ENCODE data around the gene TIMM50.
"Not testable (repeated sequence)": the region's sequence is repeated elsewhere in the genome, so short reads cannot be mapped to it uniquely, and the experiment has no call there.

TIMM50 gene

DNA sequence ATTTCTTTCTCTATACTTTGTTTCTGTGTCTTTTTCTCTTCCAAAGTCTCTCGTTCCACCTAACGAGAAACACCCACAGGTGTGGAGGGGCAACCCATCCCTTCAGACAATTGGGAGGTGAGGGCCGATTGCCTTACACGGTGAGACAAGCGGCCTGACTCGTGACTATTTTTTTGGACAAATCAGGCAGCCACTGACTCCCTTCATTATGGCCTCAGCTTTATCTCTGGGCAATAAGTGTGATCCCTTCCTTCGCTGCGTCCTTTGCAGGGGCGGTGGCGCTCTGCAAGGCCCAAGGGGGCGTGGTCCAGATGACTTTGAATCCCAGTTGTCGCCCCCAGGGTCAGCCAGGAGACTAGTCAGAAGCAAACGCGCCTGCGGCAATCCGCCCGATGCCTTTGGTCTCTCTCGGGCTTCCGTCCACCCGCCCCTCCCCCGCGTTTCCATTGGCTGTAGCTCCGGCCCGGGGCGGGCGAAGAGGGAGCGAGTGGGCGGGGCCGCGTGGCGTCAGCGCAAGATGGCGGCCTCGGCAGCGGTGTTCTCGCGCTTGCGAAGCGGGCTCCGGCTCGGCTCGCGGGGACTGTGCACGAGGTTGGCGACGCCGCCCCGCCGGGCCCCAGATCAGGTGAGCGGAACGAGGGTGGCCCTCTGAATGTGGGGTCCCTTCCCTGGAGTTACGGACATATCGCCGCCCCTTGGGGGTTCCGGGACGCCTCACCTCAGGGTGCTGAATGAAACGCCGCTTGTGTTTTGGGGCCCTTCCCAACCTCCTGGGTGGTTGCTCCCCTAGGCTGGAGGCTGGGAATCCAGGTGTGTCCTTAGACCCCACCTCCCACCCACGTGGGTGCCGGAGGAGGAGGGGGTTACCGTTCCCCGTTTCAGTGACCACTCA lies at the start of gene TIMM50:
Gene TIMM50, plus strand, starts transcription at position 502 of the 892 bp plus-strand sequence. Its CDS starts 16 bp downstream, at position 518.
- peak; percentile 68 for DNase-seq

DNA sequence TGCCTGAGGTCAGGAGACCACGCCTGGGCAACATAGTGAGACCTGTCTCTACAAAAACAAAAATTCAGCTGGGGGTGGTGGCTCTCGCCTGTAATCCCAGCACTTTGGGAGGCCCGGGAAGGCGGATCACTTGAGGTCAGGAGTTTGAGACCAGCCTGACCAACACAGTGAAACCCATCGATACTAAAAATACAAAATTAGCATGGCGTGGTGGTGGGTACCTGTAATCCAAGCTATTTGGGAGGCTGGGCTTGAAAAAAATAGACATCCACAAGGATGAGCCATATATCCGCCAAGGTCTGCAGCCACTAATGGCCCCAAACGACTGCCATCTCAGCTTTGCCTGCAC lies 48.0 kb upstream of the TIMM50 start:
- DNase-seq, result no peak

DNA sequence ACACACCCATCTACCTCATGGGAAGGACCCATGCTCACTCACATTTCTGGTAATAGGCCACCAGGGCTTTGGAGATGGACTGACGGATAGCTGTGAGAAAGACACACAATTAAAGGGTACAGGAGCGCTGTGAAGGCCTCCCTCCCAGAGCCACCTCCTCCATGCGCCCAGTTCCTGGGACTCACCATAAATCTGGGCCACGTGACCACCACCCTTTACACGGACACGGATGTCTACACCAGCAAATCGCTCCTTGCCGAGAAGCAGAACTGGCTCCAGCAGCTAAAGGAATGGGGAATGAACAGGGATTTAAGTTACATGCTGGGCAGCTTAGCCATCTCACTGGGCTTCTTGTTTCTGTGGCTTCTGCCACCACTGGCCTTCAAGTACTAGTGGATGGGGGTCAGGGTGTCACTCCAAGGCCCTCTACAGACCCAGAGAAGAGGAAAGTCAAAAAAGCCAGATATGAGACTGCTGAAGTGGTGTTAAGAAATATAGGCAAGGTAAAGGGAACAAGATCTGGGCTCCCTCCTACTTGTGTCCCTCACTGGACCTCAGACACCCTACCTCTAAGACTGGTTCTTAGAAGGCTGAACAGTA lies 47.1 kb upstream of the TIMM50 start:
- no peak for DNase-seq

DNA sequence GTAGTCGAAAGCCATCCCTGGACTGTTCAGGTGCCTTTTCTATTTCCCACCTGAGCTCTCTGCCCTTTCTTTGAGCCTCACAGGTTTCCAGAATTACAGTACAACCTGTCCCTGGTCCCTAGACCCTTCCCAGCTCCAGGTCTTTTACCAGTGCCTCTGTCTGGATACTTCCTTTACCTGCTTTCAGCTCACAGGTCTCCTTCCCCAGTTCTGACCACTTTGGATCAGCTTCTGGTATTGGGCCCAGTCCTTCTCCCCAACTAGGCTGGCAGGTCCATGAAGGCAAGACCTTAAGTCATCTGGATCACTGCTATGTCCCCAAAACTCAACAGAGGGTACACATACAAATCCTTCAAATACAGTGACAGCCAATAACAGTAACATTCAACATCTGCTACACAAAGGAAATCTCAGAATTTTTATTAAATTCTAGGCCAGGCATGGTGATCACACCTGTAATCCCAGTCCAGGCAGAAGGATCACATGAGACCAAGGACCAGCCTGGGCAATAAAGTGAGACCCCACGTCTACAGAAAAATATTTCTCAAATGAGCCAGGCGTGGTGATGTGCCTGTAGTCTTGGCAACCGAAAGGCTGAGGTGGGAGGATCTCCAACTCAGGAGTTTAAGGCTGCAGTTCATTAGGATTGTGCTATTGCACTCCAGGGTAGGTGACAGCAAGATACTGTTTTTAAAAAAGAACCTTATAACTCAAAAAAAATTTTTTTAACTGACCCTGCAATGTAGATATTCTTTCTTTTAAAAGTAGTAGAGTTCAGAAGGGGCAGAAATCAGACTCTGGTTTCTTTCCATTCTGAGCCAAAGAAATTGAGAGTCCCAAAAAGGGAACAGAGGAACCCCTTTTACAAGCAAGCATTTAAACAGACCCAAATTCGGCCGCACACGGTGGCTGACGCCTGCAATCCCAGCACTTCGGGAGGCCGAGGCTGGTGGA lies 46.2 kb upstream of the TIMM50 start:
- no peak for DNase-seq

DNA sequence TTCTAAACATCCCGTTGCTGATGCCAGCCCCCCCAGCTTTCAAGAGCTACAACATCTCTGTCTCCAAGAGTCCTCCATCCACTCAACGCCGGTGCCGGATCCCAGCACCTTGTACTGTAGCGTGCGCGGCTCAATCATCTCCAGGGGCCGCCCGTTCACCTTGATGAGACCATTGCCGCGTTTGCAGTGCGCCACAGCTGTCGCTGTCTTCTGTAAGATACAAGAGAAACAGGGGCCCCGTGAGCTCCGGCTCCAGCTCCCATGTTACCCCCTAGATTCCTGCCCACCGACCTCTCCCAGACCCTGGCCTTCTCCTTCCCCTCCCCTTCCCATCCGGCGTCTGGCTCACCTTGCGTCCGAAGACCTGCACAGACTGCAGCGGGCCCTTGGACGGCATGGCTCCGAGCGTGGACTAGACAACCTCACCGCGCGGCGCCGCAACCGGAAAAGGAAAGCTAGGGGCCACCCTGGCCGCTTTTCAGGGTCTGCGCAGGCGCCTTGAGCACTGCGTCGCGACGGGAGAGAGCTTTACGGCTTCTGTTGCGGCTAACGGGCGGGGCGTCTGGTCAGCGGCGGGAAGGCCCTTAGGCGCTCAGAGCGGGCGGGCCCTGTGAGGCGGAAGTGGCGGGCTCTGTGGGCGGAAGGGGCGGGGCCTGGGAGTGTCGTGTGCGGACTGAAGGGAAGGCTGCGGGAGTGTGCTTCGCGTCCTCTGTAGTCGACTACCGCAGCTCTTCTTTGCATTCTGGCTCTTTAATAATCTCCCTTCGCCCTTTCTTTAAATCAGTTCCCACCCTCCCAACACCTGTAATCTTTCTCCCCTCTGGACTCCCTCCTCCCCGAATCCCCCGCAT lies 44.9 kb upstream of the TIMM50 start, which contains the start of gene RPS16:
Gene RPS16, minus strand, starts transcription at position 451 of the 851 bp plus-strand sequence. Its CDS starts 54 bp downstream, at position 397.
- DNase-seq, result peak; percentile 82

DNA sequence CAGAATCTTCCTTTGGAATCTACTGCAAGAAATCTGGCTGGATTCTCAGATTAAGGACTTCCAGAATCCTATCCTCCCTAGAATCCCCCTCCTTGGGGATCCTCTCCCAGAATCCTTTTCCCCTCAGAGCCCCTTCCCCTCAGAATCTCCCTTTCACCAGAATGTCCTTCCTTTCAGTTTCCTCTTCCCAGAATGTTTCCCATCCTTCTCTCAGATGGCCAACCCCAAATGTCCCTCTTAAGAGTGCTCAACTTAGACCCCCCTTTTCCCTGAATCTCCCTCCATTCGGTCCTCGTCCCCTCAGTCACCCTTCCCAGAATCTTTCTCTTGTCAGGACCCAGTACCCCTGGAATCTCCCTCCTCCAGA lies 44.3 kb upstream of the TIMM50 start:
- no peak for DNase-seq

DNA sequence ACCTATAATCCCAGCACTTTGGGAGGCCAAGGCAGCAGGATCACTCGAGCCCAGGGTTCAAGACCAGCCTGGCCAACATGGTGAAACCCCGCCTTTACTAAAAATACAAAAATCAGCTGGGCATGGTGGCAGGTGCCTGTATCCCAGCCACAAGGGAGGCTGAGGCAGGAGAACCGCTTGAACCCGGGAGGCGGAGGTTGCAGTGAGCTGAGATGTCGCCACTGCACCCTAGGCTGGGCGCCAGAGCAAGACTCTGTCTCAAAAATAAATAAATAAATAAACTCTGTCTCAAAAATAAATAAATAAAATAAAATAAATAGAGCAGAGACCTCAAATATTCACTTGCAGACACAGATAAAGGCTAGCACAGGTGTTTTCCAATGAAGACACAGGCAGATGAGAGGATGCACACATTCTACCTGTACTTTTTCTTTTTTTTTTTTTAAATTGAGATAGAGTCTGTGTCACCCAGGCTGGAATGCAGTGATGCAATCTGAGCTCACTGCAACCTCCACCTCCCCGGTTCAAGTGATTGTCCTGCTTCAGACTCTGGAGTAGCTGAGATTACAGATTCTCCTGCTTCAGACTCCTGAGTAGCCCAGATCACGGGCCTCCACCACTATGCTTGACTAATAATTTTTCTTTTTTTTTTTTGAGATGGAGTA lies 42.2 kb upstream of the TIMM50 start:
- no peak for DNase-seq

DNA sequence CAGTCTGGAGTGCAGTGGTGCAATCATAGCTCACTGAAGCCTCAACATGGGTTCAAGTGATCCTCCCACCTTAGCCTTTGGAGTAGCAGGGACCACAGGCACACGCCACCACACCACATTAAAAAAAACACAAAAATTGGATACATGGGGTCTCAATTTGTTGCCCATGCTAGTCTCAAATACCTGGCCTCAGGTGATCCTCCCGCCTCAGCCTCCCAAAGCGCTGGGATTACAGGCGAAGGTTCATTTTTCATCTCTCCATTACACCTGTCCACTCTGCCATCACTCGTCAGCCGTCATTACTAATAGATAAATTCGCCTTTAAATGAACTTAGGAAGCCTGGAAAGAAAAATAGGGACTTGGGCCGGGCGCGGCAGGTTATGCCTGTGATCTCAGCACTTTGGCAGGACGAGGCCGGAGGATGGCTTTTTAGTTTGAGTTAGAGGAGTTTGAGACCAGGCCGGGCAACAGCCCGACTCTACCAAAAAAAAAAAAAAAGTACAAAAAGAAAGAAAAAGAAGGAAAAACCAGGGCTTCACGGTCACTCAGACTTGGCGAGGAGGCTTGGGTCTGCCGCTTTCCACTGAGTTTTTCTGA lies 35.9 kb upstream of the TIMM50 start:
- DNase-seq, result no peak

DNA sequence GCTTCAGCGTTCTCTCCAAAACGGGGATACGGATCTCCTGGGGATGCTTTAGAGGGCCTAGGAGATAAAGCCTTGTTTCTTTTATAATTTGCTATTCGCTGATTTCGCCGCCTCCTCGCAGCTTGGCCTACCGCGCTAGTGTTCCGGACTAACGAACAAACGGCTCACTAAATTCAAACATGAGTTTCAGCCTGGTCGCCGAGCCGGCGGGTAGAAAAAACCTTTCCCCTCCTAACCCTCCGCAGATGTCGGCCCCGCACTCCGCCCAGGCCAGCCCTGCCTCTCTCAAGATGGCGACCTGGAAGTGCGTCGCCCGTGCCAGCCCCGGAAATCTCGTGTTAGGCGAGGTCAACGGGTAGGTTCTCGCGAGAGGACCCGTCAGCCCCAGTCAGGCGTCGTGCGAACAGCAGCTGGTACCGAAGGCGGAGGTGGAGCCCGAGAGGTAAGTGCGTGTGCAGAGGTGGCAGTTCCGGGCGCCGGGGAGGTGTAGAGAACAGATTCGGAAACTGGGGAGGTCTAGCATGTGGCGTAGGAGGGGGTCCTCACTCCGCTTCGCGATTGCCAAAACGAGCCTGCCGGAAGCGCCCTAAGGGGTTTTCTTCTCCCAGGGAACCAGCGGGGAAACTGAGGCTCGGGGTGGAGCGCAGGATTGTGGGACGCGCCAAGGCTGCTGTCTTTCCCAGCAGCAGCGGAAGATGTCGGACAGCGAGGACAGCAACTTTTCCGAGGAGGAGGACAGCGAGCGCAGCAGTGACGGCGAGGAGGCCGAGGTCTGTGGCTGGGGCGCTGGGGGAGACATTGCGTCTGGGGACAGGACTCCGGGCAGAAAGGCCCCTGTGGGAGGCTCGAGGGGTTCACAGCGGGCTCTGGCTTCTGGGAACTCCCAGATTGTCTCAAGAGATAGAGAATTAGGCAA lies 35.2 kb upstream of the TIMM50 start, which contains the start of gene SUPT5H:
Gene SUPT5H, plus strand, starts transcription at position 387 of the 916 bp plus-strand sequence. Its CDS starts 309 bp downstream, at position 696.
- peak; percentile 57 for DNase-seq

DNA sequence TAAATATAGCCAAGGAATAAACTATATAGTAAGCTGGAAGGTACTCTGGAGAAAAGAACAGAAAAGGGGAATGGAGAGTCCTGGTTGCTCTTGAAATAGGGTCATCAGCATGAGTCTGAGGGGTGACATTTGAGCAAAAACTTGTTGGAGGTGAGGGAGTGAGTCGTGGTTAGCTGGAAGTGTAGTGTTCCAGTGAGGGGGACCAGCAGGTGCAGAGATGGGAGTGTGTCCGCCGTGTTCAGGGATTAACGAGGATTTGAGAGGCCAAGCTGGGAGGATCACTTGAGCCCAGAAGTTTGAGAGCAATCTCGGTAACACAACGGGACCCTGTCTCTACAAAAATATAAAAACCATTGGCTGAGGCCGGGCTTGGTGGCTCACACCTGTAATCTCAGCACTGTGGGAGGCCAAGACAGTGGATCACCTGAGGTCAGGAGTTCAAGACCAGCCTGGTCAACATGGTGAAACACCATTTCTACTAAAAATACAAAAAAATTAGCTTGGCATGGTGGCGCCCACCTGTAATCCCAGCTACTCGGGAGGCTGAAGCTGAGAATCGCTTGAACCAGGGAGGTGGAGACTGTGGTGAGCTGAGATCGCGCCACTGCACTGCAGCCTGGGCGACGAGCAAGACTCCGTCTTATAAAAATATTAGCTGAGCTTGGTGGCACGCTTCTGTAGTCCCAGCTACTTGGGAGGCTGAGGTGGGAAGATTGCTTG lies 34.1 kb upstream of the TIMM50 start:
- DNase-seq, result no peak

DNA sequence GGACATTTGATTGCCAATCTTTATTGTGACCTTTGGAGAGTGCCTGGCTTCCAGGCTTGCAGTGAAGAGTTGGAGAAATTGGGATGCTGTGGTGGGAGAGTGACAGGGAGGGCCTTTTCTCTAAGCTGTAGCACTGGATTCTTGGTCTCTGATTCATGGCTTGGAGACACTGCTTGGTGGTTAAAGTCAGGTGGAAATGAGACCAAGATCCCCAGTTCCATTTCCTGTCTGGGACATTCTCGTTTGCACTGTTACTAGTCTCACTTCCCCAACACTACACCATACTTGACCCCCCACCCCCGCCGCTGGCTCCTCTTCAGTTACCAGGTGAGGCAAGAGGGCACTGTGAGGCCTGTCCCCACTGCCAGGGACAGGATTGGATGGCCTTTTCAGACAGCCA lies 32.4 kb upstream of the TIMM50 start:
- DNase-seq, result no peak

DNA sequence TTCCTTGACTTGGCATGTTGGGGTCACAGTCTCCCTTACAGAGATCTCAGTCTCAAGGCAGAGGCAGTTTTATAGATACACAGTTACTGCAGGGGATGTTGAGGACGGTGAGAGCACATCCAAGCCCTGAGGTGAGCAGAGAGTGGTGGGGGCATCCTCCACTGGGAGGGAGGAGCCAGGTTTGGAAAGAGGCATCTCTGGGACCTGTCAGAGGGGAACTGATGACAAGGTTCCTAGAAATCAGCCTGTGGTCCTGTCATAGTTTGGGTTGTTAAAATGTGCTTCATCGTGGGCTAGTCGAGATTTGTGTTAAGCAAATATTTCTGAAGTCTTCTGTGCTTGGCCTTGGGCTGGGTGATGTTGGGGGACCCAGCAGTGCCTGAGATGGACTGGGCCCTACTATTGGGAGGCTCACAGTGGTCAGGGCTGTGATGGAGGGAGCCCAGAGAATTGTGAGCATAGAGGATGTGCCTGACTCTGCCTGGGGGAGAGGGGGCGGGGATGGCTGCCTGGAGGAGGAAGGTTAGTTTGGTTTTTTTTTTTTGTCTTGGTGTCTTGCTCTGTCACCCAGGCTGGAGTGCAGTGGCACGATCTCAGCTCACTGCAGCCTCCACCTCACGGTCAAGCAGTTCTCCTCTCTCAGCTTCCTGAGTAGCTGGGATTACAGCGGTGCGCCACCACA lies 31.4 kb upstream of the TIMM50 start:
- no peak for DNase-seq

DNA sequence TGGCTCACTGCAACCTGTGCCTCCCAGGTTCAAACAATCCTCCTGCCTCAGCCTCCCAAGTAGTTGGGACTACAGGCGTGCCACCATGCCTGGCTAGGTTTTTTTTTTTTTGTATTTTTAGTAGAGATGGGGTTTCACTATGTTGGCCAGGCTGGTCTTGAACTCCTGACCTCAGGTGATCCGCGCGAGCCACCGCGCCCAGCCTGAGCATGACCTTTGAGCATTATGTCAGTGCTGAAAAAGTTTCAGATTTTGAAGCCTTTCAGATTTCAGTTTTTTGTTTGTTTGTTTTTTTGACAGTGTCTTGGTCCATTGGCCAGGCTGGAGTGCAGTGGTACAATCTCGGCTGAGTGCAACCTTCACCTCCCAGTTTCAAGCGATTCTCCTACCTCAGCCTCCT lies 29.4 kb upstream of the TIMM50 start:
- DNase-seq, result not testable (repeated sequence)

DNA sequence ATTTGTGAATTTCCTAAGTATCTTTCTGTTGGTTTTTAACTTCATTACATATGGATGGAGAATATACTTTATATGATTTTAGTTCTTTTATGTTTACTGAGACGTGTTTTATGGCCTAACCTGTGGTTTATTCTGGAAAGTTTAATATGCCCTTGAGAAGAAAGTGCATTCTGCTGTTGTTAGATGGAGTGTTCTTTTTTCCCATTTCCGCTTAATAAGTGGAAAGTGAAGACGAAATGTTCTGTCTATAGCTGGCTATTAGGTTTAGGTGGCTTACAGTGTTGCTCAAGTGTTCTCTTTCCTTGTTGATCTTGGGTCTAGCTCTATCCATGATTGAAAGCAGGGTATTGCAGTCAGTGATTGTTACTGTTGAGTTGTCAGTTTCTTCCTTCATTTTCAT lies 17.2 kb upstream of the TIMM50 start:
- DNase-seq, result no peak

DNA sequence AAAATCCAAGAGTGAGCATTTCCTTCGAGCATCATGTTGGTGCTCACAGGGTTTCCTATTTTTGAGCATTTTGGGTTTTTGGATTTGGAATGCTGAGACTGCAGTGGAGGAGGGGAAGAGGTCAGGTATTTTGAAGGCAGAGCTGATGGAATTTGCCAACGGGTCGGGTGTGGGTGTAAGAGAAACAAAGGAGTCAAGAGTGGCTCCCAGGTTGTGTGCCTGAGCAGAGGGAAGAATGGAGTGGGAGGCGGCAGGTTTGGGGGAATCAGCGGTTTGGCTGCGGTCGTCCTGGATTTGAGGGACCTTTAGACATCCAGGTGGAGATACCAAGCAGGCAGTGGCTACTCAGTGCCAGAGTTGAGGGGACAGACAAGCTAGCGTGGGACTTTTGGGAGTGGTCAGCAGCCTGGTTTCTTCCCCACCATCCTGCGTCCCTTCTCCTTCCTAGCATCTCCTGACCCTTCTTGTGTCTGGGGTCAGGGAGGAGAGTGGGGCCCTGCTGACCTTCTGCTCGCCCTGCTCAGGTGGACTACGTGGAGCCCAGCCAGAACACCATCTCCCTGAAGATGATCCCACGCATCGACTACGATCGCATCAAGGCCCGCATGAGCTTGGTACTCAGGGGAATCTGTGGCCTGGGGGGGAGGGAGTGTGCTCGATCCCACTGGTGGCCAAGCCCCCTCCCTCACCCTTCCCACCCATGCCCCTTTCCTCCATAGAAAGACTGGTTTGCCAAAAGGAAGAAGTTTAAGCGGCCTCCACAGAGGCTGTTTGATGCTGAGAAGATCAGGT lies 14.5 kb upstream of the TIMM50 start:
- no peak for DNase-seq

DNA sequence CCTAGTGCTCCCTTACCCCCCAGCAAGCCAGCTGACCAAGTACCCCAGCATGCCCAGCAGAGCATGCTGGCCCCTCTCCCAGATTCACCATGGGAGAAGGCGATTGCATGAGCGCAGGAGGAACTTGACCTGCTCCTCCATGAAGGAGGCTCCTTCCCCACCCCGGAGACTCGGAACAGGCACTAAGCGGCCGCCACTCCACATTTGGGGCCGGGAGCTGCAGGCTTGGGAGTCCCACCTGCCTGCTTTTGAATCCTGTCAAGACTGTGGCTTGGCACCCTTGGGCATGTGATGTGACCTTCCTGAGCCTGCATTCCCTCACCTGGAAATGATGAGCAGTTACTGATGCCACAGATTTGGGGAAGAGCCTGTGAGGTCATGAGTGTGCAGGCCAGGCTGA lies 12.7 kb upstream of the TIMM50 start:
- DNase-seq, result no peak

DNA sequence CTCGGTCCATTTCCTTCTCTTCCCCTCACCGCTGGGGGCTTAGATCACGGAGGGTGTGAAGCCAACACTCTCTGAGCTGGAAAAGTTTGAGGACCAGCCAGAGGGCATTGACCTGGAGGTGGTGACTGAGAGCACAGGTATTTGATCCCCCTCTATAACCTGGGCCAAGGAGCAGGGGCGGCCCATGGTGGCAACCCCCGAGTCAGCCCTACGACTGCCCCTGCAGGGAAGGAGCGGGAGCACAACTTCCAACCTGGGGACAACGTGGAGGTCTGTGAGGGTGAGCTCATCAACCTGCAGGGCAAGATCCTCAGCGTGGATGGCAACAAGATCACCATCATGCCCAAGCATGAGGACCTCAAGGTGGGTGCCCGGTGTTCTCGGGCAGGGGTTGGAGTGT lies 11.6 kb upstream of the TIMM50 start:
- no peak for DNase-seq

DNA sequence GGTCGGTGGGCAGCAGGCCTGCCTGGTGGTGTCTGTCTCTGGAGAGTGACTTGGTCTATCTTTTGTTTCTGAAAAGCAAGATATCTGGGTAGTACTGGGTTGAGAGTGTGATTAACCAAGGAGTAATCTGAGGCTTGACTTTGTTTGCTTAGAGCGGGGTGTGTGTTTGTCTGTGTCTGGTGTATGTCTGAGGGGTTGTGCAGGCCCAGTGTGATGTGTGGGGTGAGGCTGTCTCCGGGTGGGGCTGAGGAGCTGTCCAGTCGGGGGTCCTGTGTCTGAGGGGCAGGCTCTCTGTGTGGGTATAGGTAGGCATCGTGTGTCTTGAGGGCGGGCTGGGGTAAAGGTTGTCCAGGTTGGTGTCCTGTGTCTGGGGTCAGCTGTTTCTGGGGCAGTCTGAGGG lies 11.1 kb upstream of the TIMM50 start:
- no peak for DNase-seq

Measured in NCI-H1417 treated with DMSO at 0.1 percent for 48 hours (cell line).